Aorta (tissue), 5 donors: ENCODE results near the gene VAT1L. TPM values are rescaled to one million over a fixed set of nuclear protein-coding genes. Genes with fewer than 3 reads are reported as not detected.

Experiments used
- ATAC-seq: fragments of 200-7000 bp; cut with Tn5 transposase; one replicate; pipeline ENCODE4 v1.9.1; 2022; ENCODE audit warnings: moderate library complexity; ENCODE audit not compliant: low FRiP score
- DNase-seq, 2 donors: peaks; one replicate each; pipeline ENCODE4 v3.0.0-alpha.2; 2020
- H3K27ac ChIP-seq, 2 donors: one replicate each; pipeline ENCODE4 v1.5.1; 2013; ENCODE audit warnings: low read length in 2 of 2, mild to moderate bottlenecking in 2 of 2, moderate library complexity in 2 of 2, control low read depth in 1 of 2, inconsistent platforms in 1 of 2, low read depth in 1 of 2
- H3K27me3 ChIP-seq, 2 donors: one replicate each; pipeline ENCODE4 v1.6.1; 2013; ENCODE audit warnings: control low read depth in 1 of 2, low read length in 1 of 2, mild to moderate bottlenecking in 1 of 2, moderate library complexity in 1 of 2; ENCODE audit not compliant: insufficient read depth in 2 of 2, control insufficient read depth in 1 of 2
- H3K36me3 ChIP-seq, 2 donors: one replicate each; pipeline ENCODE4 v1.6.1; 2013; ENCODE audit warnings: control low read depth in 1 of 2, low read length in 1 of 2, mild to moderate bottlenecking in 1 of 2; ENCODE audit not compliant: insufficient read depth in 2 of 2, control insufficient read depth in 1 of 2
- H3K4me1 ChIP-seq, 2 donors: one replicate each; pipeline ENCODE4 v1.6.1; 2013; ENCODE audit warnings: low read length in 2 of 2, control low read depth in 1 of 2, mild to moderate bottlenecking in 1 of 2, moderate library complexity in 1 of 2; ENCODE audit not compliant: insufficient read depth in 2 of 2, control insufficient read depth in 1 of 2
- H3K4me3 ChIP-seq, 2 donors: one replicate each; pipeline ENCODE4 v1.5.1; 2013; ENCODE audit warnings: low read length in 2 of 2, control low read depth in 1 of 2, mild to moderate bottlenecking in 1 of 2
- H3K9me3 ChIP-seq: one replicate; pipeline ENCODE4 v1.6.1; 2013; ENCODE audit warnings: mild to moderate bottlenecking, low read length; ENCODE audit not compliant: control insufficient read depth
- WGBS, 2 donors: extraction: QIAGEN DNeasy Blood & Tissue Kit; methylation state at CpG; one replicate each; pipeline ENCODE4 v1.1.7; 2013; 5-methylcytosine and 5-hydroxymethylcytosine counted together
- intact Hi-C, 2 donors: fragments of 100-400 bp; cut with DNase I; formaldehyde crosslinking; loops; one replicate each; pipeline versions ENCODE4 v1.14.2 to v1.15.0; 2022
- long read RNA-seq, 2 donors: library from polyadenylated mRNA; unstranded; transcript quantifications; one replicate each; pipeline ENCODE4 v2.0.0, GENCODE V29; 2020 to 2021
- polyA plus RNA-seq, 2 donors: library from polyadenylated mRNA; stranded (reverse); fragments of 200-250 nt; gene quantifications; one replicate each; pipeline ENCODE4 v1.2.3, GENCODE V29; 2013
- total RNA-seq, 2 donors: library from RNA; stranded (reverse); fragmentation: NEBNext Ultra II Directional; extraction: Animal tissue kit (Norgen Biotek cat#: 25700); gene quantifications; one replicate each; pipeline ENCODE4 v1.2.1, GENCODE V29; 2021
- donor health status: healthy with polysubstance abuse.
- donor health status: Bipolar disorder and iron deficiency.
- donor health status: DM: no; HTN: no; CAD: no.
- donor health status: DM: no; HTN: no; CAD: no.
- donor health status: DM: yes; HTN: yes; CAD: no.

The VAT1L gene
- total RNA-seq (10 to 100 TPM in 1 of 2 donors, 1 to 10 TPM in 1; 9.3 to 18.7 TPM), polyA plus RNA-seq (10 to 100 TPM; 16.4 to 28.4 TPM)
- long read RNA-seq, donor 1, partial matches to known transcripts, result 2 of 12 reads
- long read RNA-seq, donor 1, other reads (novel, unspliced or antisense), result 8 of 12 reads
- long read RNA-seq, donor 2, partial matches to known transcripts, result 1 of 10 reads
- long read RNA-seq, donor 2, other reads (novel, unspliced or antisense), result 6 of 10 reads

GRCh38 chr16:77788181-77789084 lies at the start of gene VAT1L:
Gene VAT1L, plus strand, starts transcription at chr16:77788564. Its CDS starts 119 bp downstream, at chr16:77788683.
- intact Hi-C loops, result loop anchor here in 1 of 2 donors (10.0 kb wide), 1 partner anchor 176 kb away; no protein-coding TSS in a partner anchor
- ATAC-seq (peak; percentile 89), DNase-seq (peak; percentile 52 to 86)
- Histone ChIP-seq H3K27me3 (no peaks in the 10 kb centered on the region), H3K4me3 (peak within 1 kb of the TSS; percentile 63 to 70), H3K9me3 (no peaks in the 10 kb centered on the region), H3K4me1 (no peaks in the 10 kb centered on the region), H3K36me3 (no peaks in the 10 kb centered on the region), H3K27ac (no peak within 1 kb of the TSS)
- WGBS, 2 donors, result 1% methylated on average over 47 to 78 of the region's 78 CpGs

GRCh38 chr16:77738706-77739558 lies 49.4 kb upstream of the VAT1L start:
- intact Hi-C loops, result no loop called here
- no peaks in the 10 kb centered on the region for H3K9me3 ChIP-seq
- no peak for ATAC-seq

GRCh38 chr16:77739559-77739892 lies 48.8 kb upstream of the VAT1L start:
- intact Hi-C loops, result no loop called here
- H3K4me1 ChIP-seq, result no peaks in the 10 kb centered on the region
- H3K27me3 ChIP-seq, result no peaks in the 10 kb centered on the region
- WGBS, 2 donors, result 11 to 40% methylated on average over 1 of the region's 1 CpG
- H3K27ac ChIP-seq, result no peak overlapping the region
- H3K4me3 ChIP-seq, result no peak overlapping the region
- no peaks in the 10 kb centered on the region for H3K9me3 ChIP-seq
- DNase-seq (no peak), ATAC-seq (no peak)
- no peaks in the 10 kb centered on the region for H3K36me3 ChIP-seq

More at GRCh38 chr16:77738706-77739558, 49.4 kb upstream of the VAT1L start:
- no peak for DNase-seq
- H3K4me3 ChIP-seq, result no peak overlapping the region
- no peak overlapping the region for H3K27ac ChIP-seq
- H3K36me3 ChIP-seq, result no peaks in the 10 kb centered on the region
- 91 to 92% methylated on average over 10 of the region's 10 CpGs for WGBS, 2 donors
- no peaks in the 10 kb centered on the region for H3K27me3 ChIP-seq
- no peaks in the 10 kb centered on the region for H3K4me1 ChIP-seq

- no peaks in the 10 kb centered on the region for H3K4me1 ChIP-seq
- DNase-seq (no peak), ATAC-seq (no peak)
- WGBS, 2 donors, result 85 to 89% methylated on average over 4 of the region's 4 CpGs
- H3K9me3 ChIP-seq, result no peaks in the 10 kb centered on the region
- intact Hi-C loops, result no loop called here
- no peak overlapping the region for H3K27ac ChIP-seq
- no peaks in the 10 kb centered on the region for H3K27me3 ChIP-seq
- no peaks in the 10 kb centered on the region for H3K36me3 ChIP-seq
- no peak overlapping the region for H3K4me3 ChIP-seq
Observed at GRCh38 chr16:77744141-77744540, 44.2 kb upstream of the VAT1L start.

- no peak overlapping the region for H3K27ac ChIP-seq
- ATAC-seq (no peak), DNase-seq (no peak)
- 52 to 61% methylated on average over 1 of the region's 1 CpG for WGBS, 2 donors
- H3K9me3 ChIP-seq, result no peaks in the 10 kb centered on the region
- no peak overlapping the region for H3K4me3 ChIP-seq
- intact Hi-C loops, result no loop called here
- no peaks in the 10 kb centered on the region for H3K36me3 ChIP-seq
- no peaks in the 10 kb centered on the region for H3K4me1 ChIP-seq
- no peaks in the 10 kb centered on the region for H3K27me3 ChIP-seq
Observed at GRCh38 chr16:77745972-77746371, 42.4 kb upstream of the VAT1L start.

- intact Hi-C loops, result no loop called here
- Histone ChIP-seq H3K9me3 (no peaks in the 10 kb centered on the region), H3K4me1 (no peaks in the 10 kb centered on the region), H3K36me3 (no peaks in the 10 kb centered on the region), H3K27ac (no peak overlapping the region), H3K27me3 (no peaks in the 10 kb centered on the region), H3K4me3 (no peak overlapping the region)
- 40 to 59% methylated on average over 7 of the region's 7 CpGs for WGBS, 2 donors
- DNase-seq (no peak), ATAC-seq (no peak)
Observed at GRCh38 chr16:77748421-77749005, 39.9 kb upstream of the VAT1L start.

GRCh38 chr16:77749415-77749814 lies 38.9 kb upstream of the VAT1L start:
- H3K36me3 ChIP-seq, result no peaks in the 10 kb centered on the region
- no peak overlapping the region for H3K27ac ChIP-seq
- H3K4me3 ChIP-seq, result no peak overlapping the region
- ATAC-seq (no peak), DNase-seq (no peak)
- no peaks in the 10 kb centered on the region for H3K27me3 ChIP-seq
- 96 to 100% methylated on average over 1 of the region's 1 CpG for WGBS, 2 donors
- H3K9me3 ChIP-seq, result no peaks in the 10 kb centered on the region
- H3K4me1 ChIP-seq, result no peaks in the 10 kb centered on the region
- intact Hi-C loops, result no loop called here

GRCh38 chr16:77758046-77758445 lies 30.3 kb upstream of the VAT1L start:
- intact Hi-C loops, result no loop called here
- H3K4me3 ChIP-seq, result no peak overlapping the region
- no peak overlapping the region for H3K27ac ChIP-seq
- DNase-seq (no peak), ATAC-seq (no peak)
- no peaks in the 10 kb centered on the region for H3K36me3 ChIP-seq
- no peaks in the 10 kb centered on the region for H3K4me1 ChIP-seq
- no peaks in the 10 kb centered on the region for H3K27me3 ChIP-seq
- H3K9me3 ChIP-seq, result no peaks in the 10 kb centered on the region
- WGBS, 2 donors, result 95 to 96% methylated on average over 5 of the region's 5 CpGs
